ENCODE measurements around the gene HDAC10. TPM values are rescaled to one million over a fixed set of nuclear protein-coding genes. Genes with fewer than 3 reads are reported as not detected.
A peak's percentile ranks its signal among the peaks of the same experiment; 100 is the strongest.

HDAC10 gene
- total and polyA plus RNA-seq, 10 of the 15 experiments (the other 5 are each of a cell fraction or from before 2014, with no cell fraction given): 0.26 to 48.6 (median 5.0) TPM

DNA sequence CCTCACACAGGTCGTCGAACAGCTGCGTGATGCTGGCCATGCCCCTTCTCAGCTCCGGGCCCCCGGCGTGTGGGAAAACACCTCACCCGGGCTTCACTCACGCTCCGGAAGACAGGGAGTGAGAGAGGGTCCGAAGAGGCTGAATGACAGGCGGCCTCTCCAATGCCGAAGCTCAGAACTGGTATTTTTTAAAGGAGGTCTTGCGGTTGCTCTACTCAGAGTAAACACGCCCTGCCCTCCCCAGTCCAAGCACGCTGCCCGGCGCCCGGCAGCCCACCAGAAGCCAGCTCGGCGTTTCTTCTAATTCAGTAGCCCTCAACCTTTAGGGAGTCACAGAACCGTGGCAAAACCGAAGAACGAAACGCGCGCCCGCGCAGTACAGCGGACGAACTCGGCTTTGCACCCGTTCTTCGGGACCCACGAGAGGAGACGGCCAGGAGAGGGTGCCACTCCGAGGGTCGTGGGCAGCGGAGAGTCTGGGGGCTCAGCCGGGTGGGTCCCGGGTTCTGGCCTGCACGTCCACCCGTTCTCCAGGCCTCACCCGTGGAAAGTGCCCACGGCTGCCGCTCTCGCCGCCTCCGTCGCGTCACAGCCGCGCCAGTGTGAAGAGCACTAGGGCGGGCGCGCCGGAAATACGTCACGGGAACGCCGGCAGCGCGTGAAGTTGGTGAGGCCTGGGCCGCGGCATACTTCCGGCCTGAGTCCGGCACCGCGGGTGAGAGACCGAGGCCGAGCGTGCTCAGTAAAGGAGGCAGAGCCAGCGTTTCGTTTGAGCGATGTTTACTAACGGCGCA lies 6.4 kb downstream of the HDAC10 start, which contains the start of gene TUBGCP6 (continued):
- peak; percentile 98 for TF ChIP-seq PKNOX1 (IDR thresholded peaks at IDR 0.05)
- peak; percentile 91; the same call in 1 of the 2 replicates for TF ChIP-seq ZNF207 (IDR thresholded peaks at IDR 0.05; ENCODE audit: borderline replicate concordance)
- peak; percentile 35; the same call in 1 of the 2 replicates for TF ChIP-seq NR2F1 (conservative IDR thresholded peaks at IDR 0.05)
- TF ChIP-seq ZSCAN29 (IDR thresholded peaks at IDR 0.05): no peak
- TF ChIP-seq MEF2A (IDR thresholded peaks at IDR 0.05; ENCODE audit: insufficient read depth, low read depth, low read length): peak; percentile 61; the same call in 1 of the 2 replicates
- TF ChIP-seq FOXM1 (IDR thresholded peaks at IDR 0.05; ENCODE audit: low read depth, low read length): no peak
- peak; percentile 91 for TF ChIP-seq SIN3A (IDR thresholded peaks at IDR 0.05; ENCODE audit: low read depth, low read length)
- no peak; the same call in none of the 2 replicates for TF ChIP-seq SMAD5 (IDR thresholded peaks at IDR 0.05; ENCODE audit: low read depth)
- no peak for TF ChIP-seq SKIL (IDR thresholded peaks at IDR 0.05; ENCODE audit: low read depth, poor library complexity, severe bottlenecking)
- TF ChIP-seq E2F8 (IDR thresholded peaks at IDR 0.05; ENCODE audit: low read depth, partially characterized antibody): peak; percentile 89
- TF ChIP-seq DPF2 (IDR thresholded peaks at IDR 0.05): peak; percentile 49; the same call in 1 of the 2 replicates
- TF ChIP-seq YY1 (IDR thresholded peaks at IDR 0.05; ENCODE audit: low read depth, low read length): no peak; the same call in 1 of the 2 replicates
- peak; percentile 70 to 82; a peak in 3 of 4 replicates for TF ChIP-seq BHLHE40 (IDR thresholded peaks at IDR 0.05; ENCODE audit: borderline replicate concordance in 1 of 2, low read depth in 2 of 2, low read length in 1 of 2)
- peak; percentile 72 for TF ChIP-seq POLR2AphosphoS5 (IDR thresholded peaks at IDR 0.05; ENCODE audit: low read length)
- no peak for TF ChIP-seq NFXL1 (IDR thresholded peaks at IDR 0.05; ENCODE audit: borderline replicate concordance)
- TF ChIP-seq CHD1 (IDR thresholded peaks at IDR 0.05; ENCODE audit: low read depth, low read length): no peak
- peak; percentile 28 for TF ChIP-seq SP1 (IDR thresholded peaks at IDR 0.05; ENCODE audit: low read depth, low read length)
- TF ChIP-seq MYB (IDR thresholded peaks at IDR 0.05; ENCODE audit: borderline replicate concordance, low read depth, low read length): no peak
- TF ChIP-seq ZNF217 (IDR thresholded peaks at IDR 0.05): no peak
- no peak for TF ChIP-seq JUNB (IDR thresholded peaks at IDR 0.05)
- TF ChIP-seq ZNF24 (IDR thresholded peaks at IDR 0.05): no peak
- peak; percentile 89 for TF ChIP-seq IKZF1 (conservative IDR thresholded peaks at IDR 0.05)
- peak; percentile 70; the same call in 1 of the 2 replicates for TF ChIP-seq PML (IDR thresholded peaks at IDR 0.05; ENCODE audit: low read length)
- TF ChIP-seq PAX5 (IDR thresholded peaks at IDR 0.05; ENCODE audit: borderline replicate concordance, low read depth, low read length): peak; percentile 67; the same call in 1 of the 2 replicates

Measured in GM12878 (cell line).